GM21423 (cell line): Measurements from ENCODE around the gene SNRNP27.

Experiments
- ATAC-seq: cut with Tn5 transposase; IDR thresholded peaks from one replicate; pipeline ENCODE4 v1.9.1; 2021; ENCODE audit warnings: mild to moderate bottlenecking, moderate library complexity; ENCODE audit not compliant: unreplicated experiment

SNRNP27 gene

DNA sequence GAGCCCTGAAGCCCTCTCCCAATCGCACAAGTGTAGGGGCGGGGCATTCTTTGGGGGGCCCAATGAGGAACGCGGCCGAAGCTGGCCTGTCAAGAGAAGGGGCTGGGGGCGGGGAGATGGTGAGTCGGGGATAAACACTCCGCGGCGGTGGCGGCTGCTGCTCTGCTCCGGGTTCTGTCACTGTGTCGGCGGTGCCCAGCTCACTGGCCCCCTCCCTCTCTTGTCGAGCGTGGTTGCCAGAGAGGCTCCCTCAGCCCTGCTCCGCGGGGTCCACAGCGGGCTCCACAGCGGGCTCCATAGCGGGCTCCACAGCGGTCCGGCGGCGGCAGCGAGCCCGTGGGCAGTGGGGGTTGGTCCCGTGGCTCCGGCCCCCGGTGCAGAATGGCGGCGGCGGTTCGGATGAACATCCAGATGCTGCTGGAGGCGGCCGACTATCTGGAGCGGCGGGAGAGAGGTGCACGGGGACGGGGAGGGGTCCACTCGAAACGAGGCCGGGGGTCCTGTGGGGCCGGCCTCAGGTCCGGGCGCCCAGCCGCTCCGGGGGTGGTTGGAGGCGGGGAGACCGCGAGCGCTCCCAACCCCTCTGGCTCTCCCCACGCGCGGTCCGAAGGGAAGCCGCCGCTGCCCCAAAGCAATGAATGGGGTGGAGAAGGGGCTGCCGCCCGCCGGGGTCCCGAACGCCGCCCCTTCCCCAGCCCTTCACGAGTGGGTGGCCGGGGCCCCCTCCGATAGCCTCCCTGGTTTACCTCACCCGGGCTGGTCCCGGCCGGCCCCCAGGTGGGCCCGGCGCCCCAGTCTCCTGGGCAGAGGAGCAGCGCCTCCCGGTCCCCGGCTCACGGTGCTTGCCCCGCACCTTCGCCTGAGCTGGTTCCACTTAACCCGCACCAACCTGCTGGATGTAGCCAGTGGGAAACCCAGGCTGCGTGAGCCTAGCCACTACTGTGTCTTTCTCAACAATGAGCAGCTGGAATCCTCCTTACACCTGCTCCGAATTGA is 21.5 kb downstream of the SNRNP27 start, which contains the start of gene MXD1:
Gene MXD1 (plus strand): TSS at position 160 of the 996 bp plus-strand sequence. CDS start 222 bp downstream, at position 382.
- no peak for ATAC-seq

DNA sequence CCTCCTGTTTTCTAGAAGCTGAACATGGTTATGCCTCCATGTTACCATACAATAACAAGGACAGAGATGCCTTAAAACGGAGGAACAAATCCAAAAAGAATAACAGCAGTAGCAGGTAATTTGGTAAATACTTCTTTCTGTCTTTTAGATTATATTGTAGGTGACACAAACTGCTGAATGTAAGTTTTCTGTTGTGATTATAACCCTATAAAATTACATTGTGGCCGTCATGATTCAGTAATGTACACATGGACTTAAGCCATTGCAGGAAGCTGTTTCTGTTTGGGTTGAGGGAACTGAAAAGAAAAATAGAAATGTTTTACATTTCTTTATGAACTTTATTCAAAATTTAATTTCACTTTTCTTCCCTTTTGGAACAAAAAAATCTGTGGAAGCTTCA is 22.4 kb downstream of the SNRNP27 start:
- no peak for ATAC-seq

DNA sequence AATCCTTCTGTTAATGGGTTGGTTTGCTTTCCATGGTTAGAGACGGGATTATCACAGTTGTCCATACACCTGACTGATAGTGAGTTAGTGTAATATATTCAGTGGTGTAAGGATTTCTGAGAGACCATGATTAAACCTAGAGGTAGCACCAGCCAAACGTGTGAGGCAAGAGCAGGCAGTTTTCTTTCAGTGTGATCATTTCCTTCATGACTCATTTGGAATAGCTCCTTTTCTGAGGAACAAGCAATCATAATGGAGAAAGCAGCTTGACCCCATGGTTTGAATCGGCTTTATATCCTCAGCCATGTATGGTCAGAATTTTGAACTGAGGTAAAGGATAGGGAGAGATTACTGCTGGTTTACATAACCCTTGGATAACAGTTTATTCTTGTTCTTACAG is 24.1 kb downstream of the SNRNP27 start:
- ATAC-seq = no peak

GRCh38 chr2:69918401-69918800 is 24.6 kb downstream of the SNRNP27 start:
- ATAC-seq = no peak

GRCh38 chr2:69923116-69923515 is 29.4 kb downstream of the SNRNP27 start:
- ATAC-seq = no peak

GRCh38 chr2:69926849-69927515 is 33.2 kb downstream of the SNRNP27 start:
- no peak for ATAC-seq

DNA sequence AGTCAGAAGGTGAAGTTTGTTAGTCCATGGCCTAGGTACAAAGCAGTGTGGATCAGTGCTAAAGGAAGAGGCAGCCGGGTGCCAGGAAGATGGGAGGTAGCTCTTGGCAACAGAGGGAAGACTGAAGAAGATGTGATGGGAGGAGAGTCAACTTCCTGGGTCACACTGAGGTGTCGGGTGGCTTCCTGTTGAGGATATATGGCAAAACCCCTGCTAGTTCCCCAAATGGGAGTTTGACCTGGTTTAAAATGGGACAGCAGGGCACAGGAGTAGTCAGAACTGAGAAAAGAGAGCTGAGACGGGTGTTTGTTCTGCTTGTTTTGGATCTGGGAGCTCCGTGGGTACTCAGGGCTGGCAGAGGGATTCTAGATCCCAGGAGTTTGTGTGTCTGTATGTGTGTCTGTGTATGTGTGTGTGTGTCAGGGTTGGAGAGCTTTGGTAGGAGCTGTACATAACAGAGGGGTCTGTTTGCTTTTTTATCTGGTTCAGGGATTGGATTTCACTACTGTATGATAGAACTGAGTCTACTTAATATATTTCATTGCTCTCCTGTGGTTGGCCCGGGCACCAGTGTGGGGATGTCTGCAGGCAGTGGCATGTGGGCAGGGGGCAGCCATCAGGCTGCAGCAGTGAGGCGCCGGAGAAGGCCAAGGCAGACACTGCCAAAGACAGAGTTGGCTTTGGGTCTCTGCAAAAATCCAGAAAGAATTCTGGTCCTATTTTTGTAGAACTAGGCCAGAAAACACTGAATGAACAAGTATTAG is 38.3 kb downstream of the SNRNP27 start:
- ATAC-seq = no peak

DNA sequence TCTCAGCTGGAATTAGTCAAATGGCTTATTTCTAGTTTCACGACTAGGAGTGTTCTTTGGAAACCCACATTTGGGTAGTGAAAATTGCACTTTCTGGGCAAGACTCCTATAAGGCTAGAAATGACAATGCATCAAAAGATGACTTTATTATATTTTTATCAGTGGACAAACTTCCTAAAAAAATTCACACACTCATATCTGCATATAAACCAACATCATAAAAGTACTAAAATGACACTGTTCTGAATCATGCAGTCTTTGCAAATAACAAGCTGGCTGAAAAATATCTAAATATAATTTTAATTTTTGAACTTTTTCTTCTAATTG is 38.8 kb downstream of the SNRNP27 start:
- no peak for ATAC-seq

- no peak for ATAC-seq
Observed at GRCh38 chr2:69933254-69933828, 39.6 kb downstream of the SNRNP27 start.

- no peak for ATAC-seq
Observed at GRCh38 chr2:69933839-69934613, 40.3 kb downstream of the SNRNP27 start.

- ATAC-seq = no peak
Observed at GRCh38 chr2:69934614-69934908, 40.8 kb downstream of the SNRNP27 start.

GRCh38 chr2:69935011-69935410 is 41.3 kb downstream of the SNRNP27 start:
- ATAC-seq = no peak

GRCh38 chr2:69936906-69937305 is 43.1 kb downstream of the SNRNP27 start:
- ATAC-seq = no peak

- ATAC-seq = no peak
Observed at GRCh38 chr2:69937968-69938367, 44.2 kb downstream of the SNRNP27 start.

DNA sequence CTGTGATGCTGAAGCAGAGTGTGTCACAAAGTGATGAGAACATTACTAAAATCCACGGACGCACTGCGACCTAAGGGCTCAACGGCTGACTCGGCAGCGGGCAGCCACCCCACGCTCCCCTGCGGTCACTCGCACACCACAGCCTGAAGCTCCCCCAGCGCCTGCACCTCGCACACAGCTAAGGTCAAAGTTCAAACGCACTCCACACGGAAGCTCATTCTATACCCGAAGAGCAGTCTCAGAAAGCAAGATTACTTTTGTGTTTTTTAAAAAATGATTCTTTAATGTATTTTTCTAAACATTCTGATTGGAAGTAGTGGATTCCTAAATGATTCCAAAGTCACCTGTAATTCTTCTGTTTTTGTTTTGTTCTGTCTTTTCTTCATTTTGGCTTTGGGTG is 46.0 kb downstream of the SNRNP27 start:
- ATAC-seq = no peak

DNA sequence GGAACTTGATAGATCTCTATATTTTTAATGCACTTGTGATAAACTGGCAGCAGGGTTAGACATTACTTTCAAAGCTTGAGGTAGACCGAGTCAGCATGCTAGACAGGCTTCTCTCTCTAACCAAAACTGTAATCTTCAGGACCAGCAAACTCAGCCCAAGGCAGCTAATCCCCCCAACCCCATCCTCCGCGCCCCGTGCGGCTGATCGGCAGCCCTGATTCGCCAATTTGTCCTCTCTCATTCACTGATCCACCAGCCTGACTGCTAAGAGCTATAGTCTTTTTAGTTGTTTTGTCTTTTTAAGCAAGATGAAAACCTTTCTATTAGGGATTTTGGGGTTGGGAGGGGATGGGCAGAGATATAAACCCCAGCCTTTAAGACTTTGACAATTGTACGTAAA is 46.9 kb downstream of the SNRNP27 start:
- no peak for ATAC-seq

- no peak for ATAC-seq
Observed at GRCh38 chr2:69943000-69943842, 49.5 kb downstream of the SNRNP27 start.

- ATAC-seq = no peak
Observed at GRCh38 chr2:69943843-69944525, 50.2 kb downstream of the SNRNP27 start.

DNA sequence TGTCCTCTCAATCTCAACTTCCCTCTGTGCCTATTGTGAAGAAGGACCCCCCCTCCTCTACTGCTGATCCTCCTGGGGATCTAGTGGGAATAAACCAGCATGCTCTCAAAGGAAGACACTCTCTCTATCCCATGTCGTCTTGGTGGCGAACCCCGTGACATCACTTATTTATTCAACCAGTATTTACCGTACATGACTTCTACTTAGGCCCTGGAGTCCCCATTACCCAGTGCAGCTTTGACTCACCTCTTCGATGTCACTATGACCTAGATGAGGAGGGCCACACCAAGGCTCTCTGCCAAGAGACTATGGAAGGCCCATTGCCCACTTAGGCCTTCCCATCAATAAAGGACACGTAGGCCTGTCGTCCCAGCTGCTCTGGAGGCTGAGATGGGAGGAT is 51.0 kb downstream of the SNRNP27 start:
- ATAC-seq = no peak
